ENCODE results near the gene CYP20A1.

DNA sequence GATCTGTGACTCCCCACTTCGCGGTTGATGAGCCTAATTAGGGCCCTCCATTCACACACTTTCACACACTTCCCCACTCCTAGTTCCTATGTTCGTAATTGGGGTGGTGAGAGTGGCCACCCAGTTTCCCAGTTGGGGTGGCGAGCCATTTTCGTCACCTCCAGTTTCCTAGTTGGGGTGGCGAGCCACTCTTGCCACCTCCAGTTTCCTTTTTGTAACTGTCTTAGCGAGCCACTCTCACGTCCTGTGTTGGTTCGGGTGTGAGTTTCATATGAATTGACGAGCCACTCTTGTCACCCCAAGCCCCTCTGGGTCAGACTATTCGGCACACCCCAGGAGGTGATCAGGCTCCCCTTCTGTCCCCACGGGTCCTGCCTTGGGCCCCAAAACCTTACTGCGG is 14.0 kb downstream of the CYP20A1 start:
- TF ChIP-seq, protein P1, sequence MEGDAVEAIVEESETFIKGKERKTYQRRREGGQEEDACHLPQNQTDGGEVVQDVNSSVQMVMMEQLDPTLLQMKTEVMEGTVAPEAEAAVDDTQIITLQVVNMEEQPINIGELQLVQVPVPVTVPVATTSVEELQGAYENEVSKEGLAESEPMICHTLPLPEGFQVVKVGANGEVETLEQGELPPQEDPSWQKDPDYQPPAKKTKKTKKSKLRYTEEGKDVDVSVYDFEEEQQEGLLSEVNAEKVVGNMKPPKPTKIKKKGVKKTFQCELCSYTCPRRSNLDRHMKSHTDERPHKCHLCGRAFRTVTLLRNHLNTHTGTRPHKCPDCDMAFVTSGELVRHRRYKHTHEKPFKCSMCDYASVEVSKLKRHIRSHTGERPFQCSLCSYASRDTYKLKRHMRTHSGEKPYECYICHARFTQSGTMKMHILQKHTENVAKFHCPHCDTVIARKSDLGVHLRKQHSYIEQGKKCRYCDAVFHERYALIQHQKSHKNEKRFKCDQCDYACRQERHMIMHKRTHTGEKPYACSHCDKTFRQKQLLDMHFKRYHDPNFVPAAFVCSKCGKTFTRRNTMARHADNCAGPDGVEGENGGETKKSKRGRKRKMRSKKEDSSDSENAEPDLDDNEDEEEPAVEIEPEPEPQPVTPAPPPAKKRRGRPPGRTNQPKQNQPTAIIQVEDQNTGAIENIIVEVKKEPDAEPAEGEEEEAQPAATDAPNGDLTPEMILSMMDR (IDR thresholded peaks at IDR 0.05): no peak
- no peak for TF ChIP-seq POLR2A (IDR thresholded peaks at IDR 0.05)

Measured in uterus (tissue), 2 donors.